OCI-LY1 (cell line): ENCODE results near the gene ANXA6.
A peak's percentile ranks its signal among the peaks of the same experiment; 100 is the strongest.

Experiments
- H2AFZ ChIP-seq: fragments of 200-600 bp; sonication (generic), shearing (Covaris generic); 2 replicates; pipeline ENCODE4 v1.6.0; 2014; ENCODE audit warnings: antibody characterized with exemption, mild to moderate bottlenecking, low read length
- H3F3A ChIP-seq: fragments of 200-600 bp; sonication (generic), shearing (Covaris generic); 2 replicates; pipeline ENCODE4 v1.6.0; 2014; ENCODE audit warnings: mild to moderate bottlenecking, antibody characterized with exemption, low read length, moderate library complexity; ENCODE audit not compliant: insufficient read depth
- H3K27ac ChIP-seq: fragments of 200-600 bp; sonication (generic); 2 replicates; pipeline ENCODE4 v1.5.1; 2014; ENCODE audit warnings: low read length, mixed run types, mild to moderate bottlenecking, low read depth; ENCODE audit not compliant: poor library complexity, severe bottlenecking
- H3K27me3 ChIP-seq: fragments of 200-600 bp; sonication (generic); 2 replicates; pipeline ENCODE4 v1.6.0; 2014; ENCODE audit warnings: antibody characterized with exemption, mild to moderate bottlenecking, low read length, moderate library complexity; ENCODE audit not compliant: insufficient read depth
- H3K36me3 ChIP-seq: fragments of 200-600 bp; sonication (generic); 2 replicates; pipeline ENCODE4 v1.6.1; 2014; ENCODE audit warnings: mild to moderate bottlenecking, antibody characterized with exemption, low read length, moderate library complexity, mixed read lengths; ENCODE audit not compliant: insufficient read depth
- H3K4me1 ChIP-seq: fragments of 200-600 bp; sonication (generic); 2 replicates; pipeline ENCODE4 v1.5.1; 2014; ENCODE audit warnings: mild to moderate bottlenecking, low read length, moderate library complexity; ENCODE audit not compliant: insufficient read depth, severe bottlenecking
- H3K4me2 ChIP-seq: fragments of 200-600 bp; sonication (generic), shearing (Covaris generic); 2 replicates; pipeline ENCODE4 v1.6.1; 2014; ENCODE audit warnings: low read length
- H3K4me3 ChIP-seq: fragments of 200-600 bp; sonication (generic); 2 replicates; pipeline ENCODE4 v1.5.1; 2014; ENCODE audit warnings: low read length, low read depth, mild to moderate bottlenecking, mixed read lengths; ENCODE audit not compliant: poor library complexity, severe bottlenecking
- H3K79me2 ChIP-seq: fragments of 200-600 bp; shearing (Covaris generic); 2 replicates; pipeline ENCODE4 v1.6.1; 2016; ENCODE audit warnings: mixed run types, low read length, mixed read lengths; ENCODE audit not compliant: insufficient read depth
- H3K9ac ChIP-seq: fragments of 200-600 bp; sonication (generic), shearing (Covaris generic); 2 replicates; pipeline ENCODE4 v1.6.1; 2014; ENCODE audit warnings: mild to moderate bottlenecking, low read length, mixed read lengths
- H3K9me2 ChIP-seq: fragments of 200-600 bp; sonication (generic), shearing (Covaris generic); 2 replicates; pipeline ENCODE4 v1.6.1; 2014; ENCODE audit warnings: low read depth, mild to moderate bottlenecking, low read length, mixed read lengths
- H3K9me3 ChIP-seq: fragments of 200-600 bp; shearing (Covaris generic); 2 replicates; pipeline ENCODE4 v1.6.1; 2014; ENCODE audit warnings: low read length, mixed read lengths
- H4K20me1 ChIP-seq: fragments of 200-600 bp; sonication (generic), shearing (Covaris generic); 2 replicates; pipeline ENCODE4 v1.6.0; 2016; ENCODE audit warnings: mild to moderate bottlenecking, low read length; ENCODE audit not compliant: insufficient read depth
- EZH2 ChIP-seq: fragments of 200-600 bp; sonication (generic), shearing (Covaris generic); IDR thresholded peaks from 2 replicates; pipeline ENCODE4 v1.8.0; 2017; ENCODE audit warnings: borderline replicate concordance, mixed run types, mild to moderate bottlenecking, antibody characterized with exemption, low read length, moderate library complexity, mixed read lengths
- TF ChIP-seq, protein P1 (sequence below): fragments of 200-600 bp; sonication (generic), shearing (Covaris generic); IDR thresholded peaks from 2 replicates; pipeline ENCODE4 v1.5.1; 2017; ENCODE audit warnings: mild to moderate bottlenecking, antibody characterized with exemption, low read length, moderate library complexity, mixed read lengths

ANXA6 gene

DNA sequence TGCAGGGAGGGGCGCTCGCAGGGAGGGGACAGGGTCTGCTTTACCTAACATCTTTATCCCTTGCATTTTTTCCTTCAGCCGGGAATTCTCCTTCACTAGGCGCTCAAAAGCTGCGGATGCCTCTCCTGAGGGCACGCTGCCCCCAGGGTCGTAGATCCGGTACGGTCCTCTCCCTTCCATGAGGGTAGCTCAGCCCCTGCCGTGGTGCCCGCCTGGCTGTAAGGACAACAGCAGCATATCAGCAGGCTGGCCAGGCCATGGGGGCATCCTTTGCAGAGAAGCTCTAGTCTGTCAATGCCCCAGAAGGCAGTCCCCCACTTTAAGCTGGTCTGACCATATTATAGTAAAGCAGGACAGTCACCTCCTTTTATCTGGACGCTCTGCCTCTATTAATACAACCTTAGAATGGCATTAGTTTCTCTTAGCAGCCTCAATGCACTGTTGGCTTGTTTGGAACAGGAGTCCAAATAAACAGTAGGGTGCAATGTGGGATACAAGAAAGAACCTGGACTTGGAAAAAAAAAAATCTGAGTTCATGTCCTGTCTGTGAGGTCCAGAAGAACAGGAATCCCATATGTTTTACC is 92.6 kb downstream of the ANXA6 start:
- H4K20me1 ChIP-seq: no peaks in the 10 kb centered on the region
- peaks cover 82% of the 10 kb centered on the region for H3K36me3 ChIP-seq
- no peak overlapping the region for H3K27ac ChIP-seq
- H3F3A ChIP-seq: no peaks in the 10 kb centered on the region
- peaks cover 40% of the 10 kb centered on the region for H3K79me2 ChIP-seq
- H3K4me3 ChIP-seq: no peak overlapping the region
- no peak overlapping the region for H3K9ac ChIP-seq
- H3K4me1 ChIP-seq: peaks cover 83% of the 10 kb centered on the region
- no peak overlapping the region for H3K4me2 ChIP-seq
- TF ChIP-seq, protein P1, sequence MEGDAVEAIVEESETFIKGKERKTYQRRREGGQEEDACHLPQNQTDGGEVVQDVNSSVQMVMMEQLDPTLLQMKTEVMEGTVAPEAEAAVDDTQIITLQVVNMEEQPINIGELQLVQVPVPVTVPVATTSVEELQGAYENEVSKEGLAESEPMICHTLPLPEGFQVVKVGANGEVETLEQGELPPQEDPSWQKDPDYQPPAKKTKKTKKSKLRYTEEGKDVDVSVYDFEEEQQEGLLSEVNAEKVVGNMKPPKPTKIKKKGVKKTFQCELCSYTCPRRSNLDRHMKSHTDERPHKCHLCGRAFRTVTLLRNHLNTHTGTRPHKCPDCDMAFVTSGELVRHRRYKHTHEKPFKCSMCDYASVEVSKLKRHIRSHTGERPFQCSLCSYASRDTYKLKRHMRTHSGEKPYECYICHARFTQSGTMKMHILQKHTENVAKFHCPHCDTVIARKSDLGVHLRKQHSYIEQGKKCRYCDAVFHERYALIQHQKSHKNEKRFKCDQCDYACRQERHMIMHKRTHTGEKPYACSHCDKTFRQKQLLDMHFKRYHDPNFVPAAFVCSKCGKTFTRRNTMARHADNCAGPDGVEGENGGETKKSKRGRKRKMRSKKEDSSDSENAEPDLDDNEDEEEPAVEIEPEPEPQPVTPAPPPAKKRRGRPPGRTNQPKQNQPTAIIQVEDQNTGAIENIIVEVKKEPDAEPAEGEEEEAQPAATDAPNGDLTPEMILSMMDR: no peak
- TF ChIP-seq EZH2: no peak
- H3K9me2 ChIP-seq: no peaks in the 10 kb centered on the region
- no peak overlapping the region for H2AFZ ChIP-seq
- no peaks in the 10 kb centered on the region for H3K27me3 ChIP-seq
- H3K9me3 ChIP-seq: no peaks in the 10 kb centered on the region

DNA sequence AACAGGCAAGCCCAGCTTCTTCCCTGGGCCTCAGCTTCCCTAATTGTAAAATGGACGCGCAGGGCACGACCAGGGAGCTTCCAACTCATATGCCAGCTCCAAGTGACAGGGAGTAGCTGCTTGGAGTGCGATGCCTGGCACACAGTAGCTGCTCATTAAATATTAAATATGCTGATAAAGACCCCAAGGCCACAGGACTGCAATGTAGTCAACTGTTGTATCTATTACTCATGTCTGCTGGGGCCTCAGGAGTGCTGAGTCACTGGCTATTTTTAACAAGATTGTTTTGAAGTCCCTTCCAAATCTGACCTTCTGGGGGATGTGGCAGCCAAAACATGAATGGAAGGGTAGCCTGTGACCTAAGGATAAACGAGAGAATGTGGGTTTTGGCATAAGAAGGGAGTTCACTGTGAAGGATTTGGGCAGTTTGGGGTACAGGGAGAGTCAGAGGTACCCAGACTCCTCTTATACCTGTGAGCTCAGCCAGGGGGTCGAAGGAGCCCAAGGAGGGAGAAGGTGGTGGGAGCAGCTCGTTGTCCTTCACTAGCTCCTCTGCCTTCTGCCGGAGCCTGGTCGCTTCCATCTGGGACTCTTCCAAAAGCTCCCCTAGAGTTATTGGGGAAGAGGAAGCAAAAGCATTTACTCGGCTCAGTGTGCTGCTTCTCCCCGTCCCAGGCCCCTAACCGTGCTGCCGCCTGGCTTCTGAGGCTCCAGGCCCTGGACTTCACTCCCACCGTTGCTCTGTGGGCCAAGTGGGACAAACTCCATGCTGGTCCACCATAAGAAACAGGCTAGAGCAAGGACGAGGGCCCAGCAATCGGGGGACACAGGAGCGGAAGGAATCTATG is 94.2 kb downstream of the ANXA6 start:
- no peak overlapping the region for H3K4me3 ChIP-seq
- H3K9ac ChIP-seq: no peak overlapping the region
- H3K79me2 ChIP-seq: peaks cover 36% of the 10 kb centered on the region
- H3K4me1 ChIP-seq: peaks cover 83% of the 10 kb centered on the region
- H2AFZ ChIP-seq: no peak overlapping the region
- H3K4me2 ChIP-seq: peak overlapping the region; percentile 3; the same call in 1 of the 2 replicates
- no peaks in the 10 kb centered on the region for H3F3A ChIP-seq
- no peak for TF ChIP-seq EZH2
- TF ChIP-seq, protein P1: no peak
- no peaks in the 10 kb centered on the region for H4K20me1 ChIP-seq
- H3K27ac ChIP-seq: peak overlapping the region; percentile 95
- peaks cover 85% of the 10 kb centered on the region for H3K36me3 ChIP-seq
- H3K9me3 ChIP-seq: no peaks in the 10 kb centered on the region
- no peaks in the 10 kb centered on the region for H3K9me2 ChIP-seq
- H3K27me3 ChIP-seq: no peaks in the 10 kb centered on the region

DNA sequence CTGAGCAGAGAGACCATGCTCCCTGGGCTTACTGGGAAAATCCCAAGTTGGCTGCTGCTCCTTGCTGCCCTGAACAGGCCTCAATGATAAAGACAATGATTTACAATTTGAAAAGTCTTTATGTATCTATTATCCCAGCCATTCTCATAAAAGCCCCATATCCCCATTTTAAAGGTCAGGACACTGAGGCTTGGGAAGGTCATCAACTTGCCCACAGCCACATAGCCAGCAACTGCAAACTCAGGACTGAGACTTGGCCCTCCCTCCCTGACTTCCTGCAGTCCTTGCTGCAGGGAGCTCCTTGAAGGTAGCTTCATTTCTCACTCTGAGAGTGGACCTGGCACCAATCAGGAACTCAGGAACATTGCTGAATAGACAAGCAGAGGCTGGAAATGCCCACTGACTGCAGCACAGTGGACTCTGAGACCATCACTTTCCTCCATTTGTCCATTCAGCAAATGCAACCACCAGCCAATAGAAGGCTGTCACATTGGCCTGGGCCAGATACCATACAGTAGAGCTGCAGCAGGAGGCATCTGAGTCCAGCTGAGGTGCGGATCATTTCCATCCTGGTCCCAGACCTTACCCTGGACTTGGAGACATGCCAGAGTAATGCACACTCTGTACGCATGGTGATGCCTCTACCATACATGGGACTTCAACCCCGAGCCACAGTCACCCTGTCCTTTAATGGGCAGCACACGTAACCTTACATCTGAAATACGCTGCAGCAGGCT is 95.0 kb downstream of the ANXA6 start:
- H3F3A ChIP-seq: no peaks in the 10 kb centered on the region
- no peaks in the 10 kb centered on the region for H3K9me2 ChIP-seq
- no peaks in the 10 kb centered on the region for H3K27me3 ChIP-seq
- H3K9ac ChIP-seq: no peak overlapping the region
- no peaks in the 10 kb centered on the region for H4K20me1 ChIP-seq
- no peak overlapping the region for H2AFZ ChIP-seq
- no peak overlapping the region for H3K4me2 ChIP-seq
- H3K36me3 ChIP-seq: peaks cover 85% of the 10 kb centered on the region
- no peaks in the 10 kb centered on the region for H3K9me3 ChIP-seq
- no peak overlapping the region for H3K4me3 ChIP-seq
- peak overlapping the region; percentile 95 for H3K27ac ChIP-seq
- TF ChIP-seq, protein P1: no peak
- no peak for TF ChIP-seq EZH2
- H3K79me2 ChIP-seq: peaks cover 28% of the 10 kb centered on the region
- peaks cover 75% of the 10 kb centered on the region for H3K4me1 ChIP-seq
